CD4-positive, alpha-beta T cell treated with Interleukin-6 for 4 hours (primary cell): ENCODE data around the gene ALX1.
"Not testable (repeated sequence)": the region's sequence is repeated elsewhere in the genome, so short reads cannot be mapped to it uniquely, and the experiment has no call there.

ENCODE experiments used
- DNase-seq: peaks from one replicate; pipeline ENCODE4 v3.0.0-alpha.2; 2020; ENCODE audit warnings: mixed read lengths

Gene ALX1

DNA sequence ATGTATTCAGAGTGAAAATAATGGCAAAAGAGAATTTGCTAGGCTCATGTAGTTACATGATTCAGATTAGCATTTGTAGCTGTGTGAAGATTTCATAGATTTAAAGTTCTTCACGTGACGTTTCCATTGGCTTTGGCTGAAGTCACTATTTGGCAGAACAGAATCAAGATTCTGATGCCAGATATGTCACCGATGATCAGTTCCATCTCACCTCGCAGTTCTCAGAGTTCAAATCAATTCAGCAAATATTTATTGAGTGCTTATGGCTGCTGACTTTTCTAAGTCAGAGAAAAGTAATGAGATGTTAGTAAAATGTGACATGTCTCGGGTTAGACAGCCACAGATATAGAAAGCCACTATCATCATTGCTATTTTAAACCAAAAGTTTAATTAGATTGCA, 28.4 kb downstream of the ALX1 start:
- DNase-seq = no peak

DNA sequence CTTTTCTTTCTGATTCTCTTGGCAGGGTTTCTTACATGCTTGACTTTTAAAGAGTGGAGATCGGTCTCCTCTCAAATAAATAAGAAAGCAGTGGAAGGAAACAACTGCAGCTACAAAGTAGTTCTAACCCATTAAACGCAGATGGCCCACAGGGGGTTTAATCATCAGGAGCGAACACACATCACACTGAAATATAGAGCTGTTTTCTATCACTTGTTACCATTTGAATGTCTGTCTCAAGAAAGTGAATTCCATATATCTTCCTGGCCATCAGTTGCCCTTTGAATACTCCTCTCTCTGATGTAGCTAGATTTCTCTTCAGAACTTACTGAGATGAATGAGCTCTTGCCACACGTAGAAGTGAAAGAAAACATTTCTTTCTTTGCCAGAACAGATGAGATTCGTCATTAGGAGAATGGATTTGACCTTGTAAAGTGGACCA, 29.1 kb downstream of the ALX1 start:
- no peak for DNase-seq

DNA sequence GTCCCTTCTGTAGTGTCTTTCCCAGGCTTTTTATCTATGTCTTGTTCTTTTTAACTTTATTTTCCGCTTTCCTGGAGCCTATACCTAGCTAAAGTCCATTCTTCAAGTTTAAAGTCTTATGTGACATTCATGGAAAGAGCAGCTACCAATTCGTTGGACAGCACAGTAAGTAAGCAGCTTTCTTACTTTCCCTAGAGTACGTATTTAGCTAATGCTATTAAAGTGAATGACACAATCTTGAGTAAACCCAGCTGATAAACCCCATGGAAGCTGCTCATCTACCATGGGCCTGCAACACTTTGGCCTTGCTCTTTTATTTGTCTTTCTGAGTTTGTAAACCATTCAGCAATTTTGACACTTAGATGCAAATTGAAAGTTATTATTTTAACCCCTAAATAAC, 30.0 kb downstream of the ALX1 start:
- DNase-seq = no peak

DNA sequence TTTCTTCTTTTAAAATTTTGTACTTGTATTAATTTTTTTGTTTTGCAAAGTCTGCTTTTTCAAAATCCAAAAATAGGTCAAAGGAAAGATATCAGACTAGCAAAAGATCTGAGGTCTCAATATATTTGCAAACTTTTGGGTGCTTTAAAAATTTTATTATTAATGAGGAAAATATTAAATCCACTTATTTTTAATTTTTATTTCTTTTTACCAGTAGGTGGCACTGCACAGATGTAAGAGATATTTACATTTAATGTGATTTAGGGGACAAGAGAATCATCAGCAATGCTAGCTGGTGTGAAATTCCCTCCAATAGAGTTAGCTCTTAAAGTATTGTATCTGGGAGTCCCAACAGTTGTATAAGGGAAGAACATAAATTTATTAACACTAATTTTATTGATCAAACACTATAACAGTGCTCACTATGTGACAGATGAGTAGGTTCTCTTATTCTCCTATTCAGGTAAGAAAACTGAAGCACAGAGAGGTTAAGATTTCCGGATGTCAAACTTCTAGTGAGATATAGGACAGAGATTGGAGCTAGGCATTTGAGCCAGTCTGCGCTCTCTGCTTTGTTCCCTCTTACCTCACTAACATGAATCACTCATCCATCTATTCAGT, 30.5 kb downstream of the ALX1 start:
- DNase-seq = no peak

DNA sequence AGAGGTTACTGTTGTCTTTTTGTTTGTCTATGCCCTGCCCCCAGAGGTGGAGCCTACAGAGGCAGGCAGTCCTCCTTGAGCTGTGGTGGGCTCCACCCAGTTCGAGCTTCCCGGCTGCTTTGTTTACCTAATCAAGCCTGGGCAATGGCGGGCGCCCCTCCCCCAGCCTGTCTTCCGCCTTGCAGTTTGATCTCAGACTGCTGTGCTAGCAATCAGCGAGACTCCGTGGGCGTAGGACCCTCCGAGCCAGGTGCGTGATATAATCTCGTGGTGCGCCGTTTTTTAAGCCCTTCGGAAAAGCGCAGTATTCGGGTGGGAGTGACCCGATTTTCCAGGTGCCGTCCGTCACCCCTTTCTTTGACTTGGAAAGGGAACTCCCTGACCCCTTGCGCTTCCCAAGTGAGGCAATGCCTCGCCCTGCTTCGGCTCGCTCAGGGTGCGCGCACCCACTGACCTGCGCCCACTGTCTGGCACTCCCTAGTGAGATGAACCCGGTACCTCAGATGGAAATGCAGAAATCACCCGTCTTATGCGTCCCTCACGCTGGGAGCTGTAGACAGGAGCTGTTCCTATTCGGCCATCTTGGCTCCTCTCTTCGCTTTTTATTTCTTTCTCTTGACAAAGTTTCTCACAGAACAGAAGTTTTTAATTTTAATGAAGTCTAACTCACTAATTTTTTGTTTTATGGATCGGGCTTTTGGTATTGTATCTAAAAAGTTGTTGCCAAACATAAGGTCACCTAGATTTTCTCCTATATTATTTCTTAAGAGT, 38.0 kb downstream of the ALX1 start:
- DNase-seq = not testable (repeated sequence)

DNA sequence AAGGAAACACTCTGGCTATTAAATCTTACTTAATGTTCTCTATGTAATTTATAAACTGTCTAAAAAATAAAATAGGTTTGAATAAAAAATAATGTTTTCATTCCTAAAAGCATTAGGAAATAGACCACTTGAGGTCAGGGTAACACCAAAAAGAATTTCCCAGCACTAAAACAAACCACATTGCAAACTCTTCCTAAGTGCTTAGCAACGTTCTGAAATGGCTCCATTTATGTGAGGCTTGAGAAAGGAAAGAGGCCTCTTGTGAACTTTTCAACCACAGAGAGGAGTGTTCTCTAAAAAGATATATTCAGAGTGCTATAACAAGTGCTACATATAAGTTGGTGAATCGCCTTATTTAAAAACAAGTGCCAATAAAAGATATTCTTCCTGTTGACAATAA, 42.7 kb downstream of the ALX1 start:
- no peak for DNase-seq

DNA sequence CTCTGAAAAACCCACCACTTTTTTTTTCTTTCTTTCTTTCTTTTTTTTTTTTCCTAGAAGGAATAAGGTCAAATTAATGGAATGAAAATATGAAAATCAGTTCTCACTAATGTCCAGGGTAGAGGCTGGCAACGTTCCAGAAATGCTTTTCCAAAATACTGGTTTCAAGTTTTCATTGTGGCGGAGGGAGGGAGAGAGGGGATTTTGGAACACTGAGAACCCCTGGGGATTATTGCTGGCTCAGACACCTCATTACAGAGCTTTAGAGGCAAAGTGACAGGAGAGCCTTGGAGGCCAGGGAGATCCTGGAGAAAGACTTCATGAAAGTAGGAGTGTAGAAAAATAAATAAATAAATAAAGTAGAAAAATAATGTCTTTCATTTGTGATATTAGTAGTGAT, 45.4 kb downstream of the ALX1 start:
- DNase-seq = no peak

DNA sequence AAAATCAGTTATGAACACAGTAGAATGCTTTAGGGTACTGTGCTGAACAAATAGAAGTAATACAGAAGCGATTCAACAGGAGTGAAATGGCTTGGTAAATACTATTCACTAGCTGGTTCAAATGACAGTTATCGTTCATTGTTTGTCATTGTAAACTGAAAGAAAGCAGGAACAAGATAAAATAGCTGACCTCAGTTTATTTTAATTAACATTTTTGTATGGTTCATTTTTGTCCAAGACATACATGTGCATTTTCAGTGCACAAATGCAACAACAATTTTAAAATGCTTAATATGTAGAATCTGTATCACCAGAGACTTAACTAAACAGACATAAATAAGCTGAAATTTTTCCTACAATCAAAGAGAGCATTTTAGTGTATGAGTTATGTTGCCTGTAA, 49.9 kb downstream of the ALX1 start:
- no peak for DNase-seq

DNA sequence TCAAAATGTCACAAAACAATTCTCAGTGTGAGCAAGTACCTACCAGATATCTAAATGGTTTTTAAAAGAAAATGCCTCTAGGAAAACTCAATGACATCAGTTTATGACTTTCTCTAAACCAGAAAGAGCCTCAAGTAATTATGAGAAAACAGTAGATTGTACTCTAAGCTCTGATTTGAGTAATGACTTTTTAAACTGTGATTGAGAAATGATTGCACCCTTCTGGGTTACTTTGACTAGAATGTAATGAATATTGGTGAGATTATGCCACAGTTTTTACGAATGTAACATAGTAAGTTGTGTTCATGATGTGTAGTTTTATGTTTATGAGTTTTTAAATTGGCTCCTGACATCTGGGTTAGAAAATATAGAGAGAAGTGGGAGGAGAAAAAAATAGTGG, 68.8 kb downstream of the ALX1 start:
- DNase-seq = no peak

DNA sequence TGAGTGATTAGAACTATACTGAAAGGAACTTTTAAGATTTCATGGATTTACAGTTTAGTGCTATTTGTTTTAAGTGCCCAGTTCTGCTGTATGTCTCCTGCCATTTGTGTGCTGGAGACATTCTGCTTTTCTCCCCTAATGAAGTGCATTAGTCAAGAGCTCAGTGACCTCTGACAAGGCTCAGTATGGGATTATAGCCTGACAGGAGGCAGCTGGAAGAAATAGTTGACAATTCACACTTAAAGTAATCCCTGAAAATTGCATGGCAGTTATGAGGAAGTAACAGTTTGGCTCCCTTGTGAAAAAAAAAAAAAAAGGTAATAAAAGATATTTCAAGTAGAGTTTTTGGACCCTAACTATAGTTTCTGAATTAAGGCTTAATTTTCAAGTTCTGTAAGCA, 70.3 kb downstream of the ALX1 start:
- DNase-seq = no peak
